Suprapubic skin (tissue), 3 donors: Measurements from ENCODE around the gene LAX1.

Source experiments
- CTCF ChIP-seq, 2 donors: fragments of 200-600 bp in 1 of 2; fragments of 450-650 bp in 1 of 2; sonication (generic) in 1 of 2; IDR thresholded peaks; one replicate each; pipeline ENCODE4 v1.5.1; 2016 to 2019; ENCODE audit warnings: antibody characterized with exemption in 2 of 2, mild to moderate bottlenecking in 1 of 2, moderate library complexity in 1 of 2
- POLR2AphosphoS5 ChIP-seq, 3 donors: sonication (generic); formaldehyde crosslinking; IDR thresholded peaks; one replicate each; pipeline ENCODE4 v1.6.1; 2017; ENCODE audit warnings: antibody characterized with exemption in 3 of 3

- no peak for TF ChIP-seq CTCF (IDR thresholded peaks at IDR 0.05)
- no peak for TF ChIP-seq POLR2AphosphoS5 (IDR thresholded peaks at IDR 0.05)
Observed at GRCh38 chr1:203768256-203768655, 3.3 kb downstream of the LAX1 start.
